Measurements from ENCODE around the gene HOXC9. TPM values are rescaled to one million over a fixed set of nuclear protein-coding genes. Genes with fewer than 3 reads are reported as not detected.

Gene HOXC9
- total RNA-seq, 1 donor from 2014 or later: 1.2 TPM

DNA sequence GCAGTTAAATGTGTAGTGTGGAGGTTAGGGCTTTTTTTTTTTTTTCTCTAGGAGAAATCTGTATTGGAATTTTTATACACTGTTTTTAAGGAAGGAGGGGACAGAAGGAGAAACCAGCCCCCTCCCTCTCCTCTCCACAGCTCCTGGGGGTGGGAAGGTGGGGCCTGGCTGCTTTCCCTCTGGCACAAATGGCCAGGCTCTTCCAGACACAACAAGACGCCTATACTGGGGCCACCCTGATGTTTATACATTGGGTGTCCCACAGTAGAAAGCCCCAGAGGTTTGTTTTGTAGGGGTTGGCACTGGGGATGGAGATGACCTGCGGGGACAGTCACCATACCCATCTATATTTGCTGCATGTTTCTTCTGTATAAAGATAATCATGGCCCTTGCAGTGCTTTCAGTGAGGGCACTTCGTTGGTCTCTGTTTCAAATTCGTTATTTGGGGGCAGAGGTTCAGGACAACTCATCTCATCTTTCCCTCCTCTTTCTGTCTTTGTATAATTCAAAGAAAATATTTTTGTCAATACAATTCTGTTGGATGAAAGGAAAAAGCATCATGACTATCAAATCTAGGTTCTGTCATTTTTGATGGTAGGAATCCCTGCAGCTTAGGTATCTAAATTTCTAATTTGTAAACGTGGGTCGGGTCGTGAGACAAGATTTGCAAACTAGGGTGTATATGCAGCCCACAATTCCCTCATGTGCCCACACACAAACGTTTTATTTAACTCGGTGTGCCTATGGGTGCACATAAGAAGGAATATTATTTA, 23.0 kb upstream of the HOXC9 start:
- TF ChIP-seq, protein P1, sequence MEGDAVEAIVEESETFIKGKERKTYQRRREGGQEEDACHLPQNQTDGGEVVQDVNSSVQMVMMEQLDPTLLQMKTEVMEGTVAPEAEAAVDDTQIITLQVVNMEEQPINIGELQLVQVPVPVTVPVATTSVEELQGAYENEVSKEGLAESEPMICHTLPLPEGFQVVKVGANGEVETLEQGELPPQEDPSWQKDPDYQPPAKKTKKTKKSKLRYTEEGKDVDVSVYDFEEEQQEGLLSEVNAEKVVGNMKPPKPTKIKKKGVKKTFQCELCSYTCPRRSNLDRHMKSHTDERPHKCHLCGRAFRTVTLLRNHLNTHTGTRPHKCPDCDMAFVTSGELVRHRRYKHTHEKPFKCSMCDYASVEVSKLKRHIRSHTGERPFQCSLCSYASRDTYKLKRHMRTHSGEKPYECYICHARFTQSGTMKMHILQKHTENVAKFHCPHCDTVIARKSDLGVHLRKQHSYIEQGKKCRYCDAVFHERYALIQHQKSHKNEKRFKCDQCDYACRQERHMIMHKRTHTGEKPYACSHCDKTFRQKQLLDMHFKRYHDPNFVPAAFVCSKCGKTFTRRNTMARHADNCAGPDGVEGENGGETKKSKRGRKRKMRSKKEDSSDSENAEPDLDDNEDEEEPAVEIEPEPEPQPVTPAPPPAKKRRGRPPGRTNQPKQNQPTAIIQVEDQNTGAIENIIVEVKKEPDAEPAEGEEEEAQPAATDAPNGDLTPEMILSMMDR (IDR thresholded peaks at IDR 0.05): no peak
- H3K9me3 ChIP-seq: no peaks in the 10 kb centered on the region
- H3K27ac ChIP-seq: no peak overlapping the region
- no peak for DNase-seq (ENCODE audit: low spot score in 2 of 2)
- intact Hi-C loops (cut with DNase I): no loop called here
- H3K4me1 ChIP-seq: peaks cover 5 to 24% of the 10 kb centered on the region in 2 donors
- no peak overlapping the region for H3K4me3 ChIP-seq
- no peaks in the 10 kb centered on the region for H3K36me3 ChIP-seq
- peaks cover 43% of the 10 kb centered on the region for H3K27me3 ChIP-seq

DNA sequence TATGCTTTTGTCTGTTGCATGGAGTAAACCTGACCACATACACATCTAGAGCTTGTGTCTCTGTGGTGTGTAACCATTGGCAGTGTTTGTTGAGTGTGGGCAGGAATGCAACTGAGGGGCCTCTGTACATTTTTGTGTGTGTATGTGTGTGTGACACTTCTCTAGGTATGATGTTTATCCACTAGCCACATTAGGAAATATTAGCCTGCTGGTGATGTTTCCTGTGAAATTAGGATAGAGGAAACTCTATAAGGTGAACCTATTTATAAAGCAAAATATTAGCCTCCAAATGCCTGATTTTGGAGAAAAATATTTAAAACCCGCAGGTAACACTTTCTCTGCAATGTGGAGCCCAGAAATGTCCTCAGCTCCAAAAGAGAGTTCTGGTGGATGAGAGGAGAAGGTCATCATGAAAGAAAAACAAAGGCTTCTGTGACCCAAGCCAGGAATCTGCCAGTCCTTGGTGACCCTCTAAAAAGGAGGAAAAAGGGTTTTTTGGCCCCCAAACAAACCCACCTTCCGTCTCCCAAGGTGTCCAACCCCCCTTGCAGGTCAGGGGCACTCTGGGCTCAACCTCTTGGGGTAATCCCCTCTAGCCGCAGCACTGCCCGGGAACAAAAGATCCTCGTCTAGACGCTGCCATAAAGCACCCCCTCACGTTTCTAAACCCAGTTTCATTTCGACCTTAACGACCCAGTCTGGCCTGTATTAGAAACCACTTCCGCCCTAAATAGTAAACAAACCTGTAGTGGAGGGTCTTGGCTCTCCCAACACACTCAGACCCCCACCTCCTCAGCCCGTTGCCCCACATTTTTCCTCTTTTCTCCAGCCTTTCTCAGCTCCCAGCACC, 22.1 kb upstream of the HOXC9 start:
- no peaks in the 10 kb centered on the region for H3K9me3 ChIP-seq
- no peak overlapping the region for H3K4me3 ChIP-seq
- intact Hi-C loops (cut with DNase I): no loop called here
- peaks cover 5 to 24% of the 10 kb centered on the region in 2 donors for H3K4me1 ChIP-seq
- H3K27ac ChIP-seq: no peak overlapping the region
- TF ChIP-seq, protein P1 (IDR thresholded peaks at IDR 0.05): no peak
- DNase-seq (ENCODE audit: low spot score in 2 of 2): no peak
- peaks cover 43% of the 10 kb centered on the region for H3K27me3 ChIP-seq
- no peaks in the 10 kb centered on the region for H3K36me3 ChIP-seq

DNA sequence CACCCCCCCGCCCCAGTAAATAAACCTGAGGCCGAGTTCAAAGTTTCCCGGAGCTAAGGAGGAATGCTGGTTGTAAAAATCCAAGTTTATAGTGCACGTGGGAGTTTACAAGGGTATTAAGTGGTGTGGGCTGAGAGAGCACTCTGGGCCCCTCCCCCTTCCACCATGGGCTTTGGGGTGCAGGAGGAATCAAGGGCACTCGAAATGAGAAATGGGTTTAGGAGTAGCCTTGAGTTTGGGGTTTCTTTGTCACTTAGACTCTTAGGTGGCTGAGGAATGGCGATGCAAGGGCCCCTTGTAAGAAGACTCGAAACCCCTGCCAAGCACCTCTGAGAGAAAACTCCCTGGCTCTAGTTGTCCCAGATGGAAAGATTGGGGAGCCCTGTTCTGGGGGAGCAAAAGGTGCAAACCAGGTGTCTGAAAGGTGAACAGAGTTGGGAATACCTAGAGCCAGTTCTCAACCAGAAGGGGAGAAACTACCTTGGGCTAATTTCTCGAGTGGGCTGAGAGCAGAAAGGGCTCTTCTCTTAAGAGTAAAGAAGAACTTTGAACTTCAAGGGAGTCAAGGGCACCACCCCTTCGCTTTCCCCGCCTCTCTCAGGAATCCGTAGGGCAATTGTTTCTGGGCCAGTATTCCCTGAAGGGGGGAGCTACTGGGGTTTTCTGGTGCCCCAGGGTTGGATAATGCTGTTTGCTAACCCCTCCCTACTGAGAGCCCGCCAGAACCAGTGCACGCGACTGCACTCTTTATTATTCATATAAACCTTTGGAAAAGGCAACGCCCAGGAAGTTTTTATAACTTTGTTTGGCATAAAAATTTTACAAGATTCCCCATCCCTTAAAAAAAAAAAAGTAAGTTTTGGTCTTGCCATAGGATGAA, 21.2 kb upstream of the HOXC9 start:
- DNase-seq (ENCODE audit: low spot score in 2 of 2): no peak
- Histone ChIP-seq H3K27ac (no peak overlapping the region), H3K9me3 (no peaks in the 10 kb centered on the region), H3K4me1 (peaks cover 5 to 18% of the 10 kb centered on the region in 2 donors), H3K27me3 (peaks cover 44% of the 10 kb centered on the region), H3K4me3 (no peak overlapping the region), H3K36me3 (no peaks in the 10 kb centered on the region)
- TF ChIP-seq, protein P1 (IDR thresholded peaks at IDR 0.05): no peak
- intact Hi-C loops (cut with DNase I): no loop called here

DNA sequence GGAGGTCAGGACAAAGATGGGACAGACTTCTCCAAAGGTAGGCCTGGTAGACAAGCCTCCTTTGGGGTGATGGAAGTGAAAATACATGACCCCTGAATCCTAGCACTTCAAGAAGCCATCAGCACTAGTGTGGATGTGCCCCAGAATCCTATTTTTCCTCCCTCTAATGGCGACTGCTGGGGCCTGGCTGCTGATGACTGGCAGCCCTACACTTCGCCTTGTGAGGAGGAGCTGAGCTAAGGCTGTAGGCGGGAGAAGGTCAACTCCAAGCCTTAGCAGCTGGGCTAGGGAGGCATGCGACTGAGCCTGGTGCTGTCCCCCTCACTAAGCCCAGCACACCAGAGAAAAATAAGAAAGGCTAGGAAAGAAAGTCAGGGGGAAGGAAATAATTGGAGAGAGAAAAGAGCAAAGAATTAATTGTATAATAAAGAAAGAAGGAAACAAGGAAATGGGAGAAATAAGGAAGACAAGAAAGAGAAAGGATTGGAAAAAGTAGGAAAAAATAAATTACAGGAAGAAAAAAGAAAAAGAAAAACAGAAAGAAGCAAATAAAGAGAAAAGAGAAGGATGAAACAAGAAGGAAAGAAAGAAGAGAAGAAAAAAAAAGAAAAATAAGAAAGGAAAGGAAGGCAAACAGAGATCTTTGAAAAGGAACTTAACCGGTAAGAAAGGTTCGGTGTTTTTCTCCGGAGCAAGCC, 19.7 kb upstream of the HOXC9 start:
- no peak overlapping the region for H3K27ac ChIP-seq
- H3K4me3 ChIP-seq: no peak overlapping the region
- intact Hi-C loops (cut with DNase I): no loop called here
- H3K9me3 ChIP-seq: no peaks in the 10 kb centered on the region
- TF ChIP-seq, protein P1 (IDR thresholded peaks at IDR 0.05): no peak
- peaks cover 42% of the 10 kb centered on the region for H3K27me3 ChIP-seq
- DNase-seq (ENCODE audit: low spot score in 2 of 2): no peak
- peaks cover 0 to 5% of the 10 kb centered on the region in 2 donors for H3K4me1 ChIP-seq
- no peaks in the 10 kb centered on the region for H3K36me3 ChIP-seq
